Testis (tissue), 2 donors: Measurements from ENCODE around the gene EPS8L2.

Experiments used
- CTCF ChIP-seq, 3 experiments: fragments of 450-650 bp in 2 of 3; fragments of 200-600 bp in 1 of 3; sonication (generic) in 1 of 3; IDR thresholded peaks; one replicate each; pipeline ENCODE4 v1.5.1; 2016 to 2019; ENCODE audit warnings: antibody characterized with exemption in 3 of 3, mild to moderate bottlenecking in 2 of 3, moderate library complexity in 1 of 3
- POLR2A ChIP-seq: fragments of 450-650 bp; IDR thresholded peaks from one replicate; pipeline ENCODE4 v1.6.1; 2017; ENCODE audit warnings: antibody characterized with exemption, mild to moderate bottlenecking, moderate library complexity

- no peak for TF ChIP-seq CTCF (IDR thresholded peaks at IDR 0.05)
- TF ChIP-seq POLR2A = no peak
Observed at GRCh38 chr11:688681-689080, 17.4 kb upstream of the EPS8L2 start.
